Omental fat pad (tissue), 4 donors: ENCODE results near the gene PCDHA4. TPM values are rescaled to one million over a fixed set of nuclear protein-coding genes. Genes with fewer than 3 reads are reported as not detected.
"Not testable (repeated sequence)": the region's sequence is repeated elsewhere in the genome, so short reads cannot be mapped to it uniquely, and the experiment has no call there.

Source experiments
- ATAC-seq: fragments of 150-250 bp; one replicate; pipeline ENCODE4 v1.9.1; 2016; ENCODE audit warnings: mild to moderate bottlenecking, moderate library complexity; ENCODE audit not compliant: low FRiP score
- DNase-seq: peaks from one replicate; pipeline ENCODE4 v3.0.0-alpha.2; 2019; ENCODE audit warnings: low spot score
- CTCF ChIP-seq, 3 donors: fragments of 450-650 bp; IDR thresholded peaks; one replicate each; pipeline ENCODE4 v1.5.1; 2016 to 2017; ENCODE audit warnings: antibody characterized with exemption in 3 of 3, mild to moderate bottlenecking in 3 of 3, moderate library complexity in 2 of 3
- total RNA-seq, 4 donors: library from RNA; depleted of rRNA; stranded (reverse); fragments of >200 nt; gene quantifications; one replicate each; pipeline ENCODE4 v1.1.0, GENCODE V29; 2016

Gene PCDHA4
- total RNA-seq, 4 donors from 2014 or later = 0.60 to 1.5 (median 1.1) TPM

GRCh38 chr5:140840978-140841962 lies 34.4 kb downstream of the PCDHA4 start, which contains the start of gene PCDHA8:
Gene PCDHA8, plus strand, starts transcription at chr5:140841187. Its CDS starts 135 bp downstream, at chr5:140841322.
- no peak for ATAC-seq
- TF ChIP-seq CTCF (IDR thresholded peaks at IDR 0.05) = no peak

GRCh38 chr5:140842798-140843733 lies 36.2 kb downstream of the PCDHA4 start:
- DNase-seq = no peak
- no peak for ATAC-seq
- no peak for TF ChIP-seq CTCF (IDR thresholded peaks at IDR 0.05)

More at GRCh38 chr5:140840978-140841962, 34.4 kb downstream of the PCDHA4 start, which contains the start of gene PCDHA8:
- DNase-seq = no peak

GRCh38 chr5:140848139-140849102 lies 41.6 kb downstream of the PCDHA4 start, which contains the start of gene PCDHA9:
Gene PCDHA9, plus strand, starts transcription at chr5:140848382. Its CDS starts 114 bp downstream, at chr5:140848496.
- DNase-seq, ATAC-seq: not testable (repeated sequence)

- DNase-seq = not testable (repeated sequence)
- ATAC-seq = peak; percentile 19
These were observed 43.2 kb downstream of the PCDHA4 start for GRCh38 chr5:140849831-140850634.

- TF ChIP-seq CTCF (IDR thresholded peaks at IDR 0.05) = no peak
- DNase-seq (no peak), ATAC-seq (no peak)
These were observed 49.2 kb downstream of the PCDHA4 start, which contains the start of gene PCDHA10 for GRCh38 chr5:140855772-140856674. Gene PCDHA10, plus strand, starts transcription at chr5:140855897. Its CDS starts 152 bp downstream, at chr5:140856049.

- no peak for ATAC-seq
- TF ChIP-seq CTCF (IDR thresholded peaks at IDR 0.05) = no peak
- DNase-seq = no peak
These were observed 50.5 kb downstream of the PCDHA4 start for GRCh38 chr5:140857177-140857986.
